GM12878 (cell line): ENCODE results near the gene MTIF2. TPM values are rescaled to one million over a fixed set of nuclear protein-coding genes. Genes with fewer than 3 reads are reported as not detected.
"Not testable (repeated sequence)": the region's sequence is repeated elsewhere in the genome, so short reads cannot be mapped to it uniquely, and the experiment has no call there.

Source experiments
- ATAC-seq: fragments of 200-7000 bp; cut with Tn5 transposase; 3 replicates; pipeline ENCODE4 v1.9.1; 2020; ENCODE audit warnings: mild to moderate bottlenecking, moderate library complexity
- BruUV-seq: library from RNA; stranded (reverse); fragments of 400-500 nt; replicated peaks from 2 replicates; lab custom pipeline; 2021; lab: Mats Ljungman, UMichigan
- CTCF ChIA-PET: fragments of 300-600 bp; sonication (Branson Sonifier 250); formaldehyde crosslinking; extraction: SDS; loops from one replicate; lab custom pipeline; 2021; ENCODE audit warnings: inconsistent platforms; lab: Yijun Ruan, JAX
- POLR2A ChIA-PET: fragments of 350-600 bp; formaldehyde crosslinking; extraction: SDS; loops from one replicate; lab custom pipeline; 2021; ENCODE audit warnings: inconsistent platforms; lab: Charles Lee
- RAD21 ChIA-PET: fragments of 300-600 bp; sonication (Branson Sonifier 250); formaldehyde crosslinking; loops from one replicate; lab custom pipeline; 2023; ENCODE audit warnings: antibody characterized with exemption; ENCODE audit not compliant: unreplicated experiment; lab: Charles Lee
- SMC1A ChIA-PET: fragments of 300-600 bp; sonication (Branson Sonifier 250); formaldehyde crosslinking; loops from one replicate; lab custom pipeline; 2023; ENCODE audit not compliant: unreplicated experiment, uncharacterized antibody; lab: Charles Lee
- DNase-seq: peaks from one replicate; pipeline ENCODE4 v3.0.0-alpha.2; 2011; ENCODE audit warnings: low read depth, low spot score
- FAIRE-seq: peaks from 3 replicates; lab custom pipeline; 2011; peaks lifted over from hg19 to GRCh38; lab: Jason Lieb, UNC
- H2AFZ ChIP-seq: 2 replicates; pipeline ENCODE4 v1.6.0; 2011; ENCODE audit warnings: low read depth, low read length, control low read depth; ENCODE audit not compliant: control insufficient read depth
- H3K27ac ChIP-seq: 2 replicates; pipeline ENCODE4 v1.5.1; 2011; ENCODE audit warnings: control low read depth; ENCODE audit not compliant: control insufficient read depth, insufficient read depth
- H3K27me3 ChIP-seq, 2 experiments: replicated peaks in 1 of 2; 2 replicates each; pipeline versions ENCODE4 v1.6.0 to v1.6.1; 2011; ENCODE audit warnings: low read length in 1 of 2; ENCODE audit not compliant: control insufficient read depth in 2 of 2, insufficient read depth in 2 of 2
- H3K36me3 ChIP-seq, 2 experiments: 2 replicates each; pipeline ENCODE4 v1.5.1; 2011; ENCODE audit warnings: low read length in 1 of 2; ENCODE audit not compliant: control insufficient read depth in 2 of 2, insufficient read depth in 2 of 2
- H3K4me1 ChIP-seq: 2 replicates; pipeline ENCODE4 v1.6.1; 2011; ENCODE audit warnings: mild to moderate bottlenecking, low read length, moderate library complexity, mixed read lengths; ENCODE audit not compliant: control insufficient read depth, insufficient read depth
- H3K4me2 ChIP-seq: 2 replicates; pipeline ENCODE4 v1.6.0; 2011; ENCODE audit warnings: control low read depth; ENCODE audit not compliant: control insufficient read depth, insufficient read depth
- H3K4me3 ChIP-seq: fragments of 200-600 bp; sonication (generic); 2 replicates; pipeline ENCODE4 v1.5.1; 2016
- H3K79me2 ChIP-seq: 2 replicates; pipeline ENCODE4 v1.6.0; 2011; ENCODE audit warnings: low read length; ENCODE audit not compliant: control insufficient read depth, insufficient read depth
- H3K9ac ChIP-seq: 2 replicates; pipeline ENCODE4 v1.8.0; 2011; ENCODE audit warnings: low read length, control low read depth, mixed read lengths; ENCODE audit not compliant: control insufficient read depth, insufficient read depth
- H3K9me3 ChIP-seq: replicated peaks from 3 replicates; pipeline ENCODE4 v1.5.1; 2011; ENCODE audit warnings: mild to moderate bottlenecking, low read length; ENCODE audit not compliant: control insufficient read depth, insufficient read depth
- H4K20me1 ChIP-seq: 2 replicates; pipeline ENCODE4 v1.6.0; 2011; ENCODE audit not compliant: control insufficient read depth, insufficient read depth
- WGBS: methylation state at CpG from one replicate; pipeline ENCODE4 v1.1.6; 2016; ENCODE audit warnings: low lambda C conversion rate; ENCODE audit not compliant: insufficient replicate concordance, insufficient coverage; ENCODE audit errors: missing lambda C conversion rate; 5-methylcytosine and 5-hydroxymethylcytosine counted together
- in situ Hi-C: fragments of 300-500 bp; cut with MboI; formaldehyde crosslinking; loops from 9 replicates; pipeline ENCODE4 v1.14.3; 2018; ENCODE audit warnings: mixed read lengths
- intact Hi-C: fragments of 100-400 bp; cut with micrococcal nuclease; formaldehyde crosslinking; loops from one replicate; pipeline ENCODE4 v1.14.2; 2022; ENCODE audit not compliant: unreplicated experiment
- polyA plus RNA-seq, 11 experiments: library from polyadenylated mRNA; depleted of rRNA in 4 of 11; unstranded in 6 of 11; stranded (reverse) in 5 of 11; fragments of >200 nt; fragmentation: Nextera tagmentation in 4 of 11; fragmentation: Illumina TruSeq in 1 of 11; extraction: Ambion mirVana in 4 of 11; extraction: Trizol in 1 of 11; gene quantifications; 1 replicate in 1 of 11; 2 replicates in 10 of 11; pipeline versions ENCODE4 v1.2.1 to v1.2.3, GENCODE V29; 2011 to 2016; ENCODE audit warnings: inconsistent platforms in 2 of 11, missing spikeins in 2 of 11, low read depth in 1 of 11
- total RNA-seq, 4 experiments: library from RNA; depleted of rRNA in 3 of 4; stranded (reverse); fragments of >200 nt in 3 of 4; fragmentation: Illumina TruSeq in 1 of 4; extraction: Trizol in 1 of 4; gene quantifications; 2 replicates each; pipeline versions ENCODE4 v1.2.1 to v1.2.3, GENCODE V29; 2013 to 2021

MTIF2 gene
- total and polyA plus RNA-seq, 10 of the 15 experiments (the other 5 are each of a cell fraction or from before 2014, with no cell fraction given), result 26.4 to 63.7 (median 40.0) TPM

GRCh38 chr2:55280851-55281546 lies 12.0 kb upstream of the MTIF2 start:
- Histone ChIP-seq H3K79me2 (peaks cover 16% of the 10 kb centered on the region), H3K4me2 (peak overlapping the region; percentile 76)
- SMC1A ChIA-PET, result interaction anchor here (0.8 to 2.1 kb wide), 3 partner anchors 11 to 21 kb away, joined by 3 to 9 read pairs (median 3); partner anchors contain the start of gene MTIF2
- FAIRE-seq, ATAC-seq, H4K20me1 ChIP-seq, H2AFZ ChIP-seq, DNase-seq, H3K4me1 ChIP-seq, H3K9ac ChIP-seq, H3K4me3 ChIP-seq, H3K27me3 ChIP-seq, H3K9me3 ChIP-seq, in situ Hi-C loops, H3K27ac ChIP-seq, H3K36me3 ChIP-seq: not testable (repeated sequence)
- 97% methylated on average over 5 of the region's 5 CpGs for WGBS
- POLR2A ChIA-PET, result interaction anchor here (0.9 to 1.2 kb wide), 2 partner anchors 9 to 11 kb away, joined by 3 read pairs; no protein-coding TSS in a partner anchor
- CTCF ChIA-PET, result interaction anchor here (1.0 to 1.3 kb wide), 2 partner anchors 11 to 13 kb away, joined by 3 read pairs; no protein-coding TSS in a partner anchor
- TSS peak; percentile 71 for BruUV-seq
- intact Hi-C loops, result loop anchor here (1.0 to 10.0 kb wide), 2 partner anchors 12 to 334 kb away; partner anchors contain the start of genes MTIF2 and PPP4R3B
- RAD21 ChIA-PET, result interaction anchor here (0.7 to 1.2 kb wide), 3 partner anchors 11 to 110 kb away, joined by 3 to 4 read pairs (median 3); no protein-coding TSS in a partner anchor

DNA sequence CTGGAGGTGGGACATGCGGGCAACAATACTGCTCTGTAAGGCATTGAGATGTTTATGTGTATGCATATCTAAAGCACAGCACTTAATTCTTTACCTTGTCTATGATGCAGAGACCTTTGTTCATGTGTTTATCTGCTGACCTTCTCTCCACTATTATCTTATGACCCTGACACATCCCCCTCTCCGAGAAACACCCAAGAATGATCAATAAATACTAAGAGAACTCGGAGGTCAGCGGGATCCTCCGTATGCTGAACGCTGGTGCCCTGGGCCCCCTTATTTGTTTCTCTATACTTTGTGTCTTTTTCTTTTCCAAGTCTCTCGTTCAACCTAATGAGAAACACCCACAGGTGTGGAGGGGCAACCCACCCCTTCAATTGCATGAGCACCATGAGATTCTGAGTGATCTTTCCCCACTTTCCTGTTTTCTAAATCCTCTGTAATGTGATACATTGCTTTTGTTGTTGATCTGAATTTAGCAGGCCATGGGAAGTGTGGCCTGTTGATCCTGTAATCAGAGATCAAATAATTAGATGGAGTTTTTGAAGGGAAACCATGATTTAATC lies 10.9 kb upstream of the MTIF2 start:
- in situ Hi-C loops, CTCF ChIA-PET, H3K4me2 ChIP-seq, H3K4me3 ChIP-seq, H3K4me1 ChIP-seq, H3K27ac ChIP-seq, DNase-seq, H3K36me3 ChIP-seq, H3K9ac ChIP-seq, BruUV-seq, H4K20me1 ChIP-seq, H3K9me3 ChIP-seq, ATAC-seq, H3K27me3 ChIP-seq, FAIRE-seq, H2AFZ ChIP-seq: not testable (repeated sequence)
- POLR2A ChIA-PET, result interaction anchor here (0.6 kb wide), 1 partner anchor 463 kb away, joined by 3 read pairs; no protein-coding TSS in a partner anchor
- intact Hi-C loops, result loop anchor here (10.0 kb wide), 1 partner anchor 335 kb away; the partner anchor contains the start of gene PPP4R3B
- RAD21 ChIA-PET, result interaction anchor here (1.2 kb wide), 1 partner anchor 57 kb away, joined by 3 read pairs; no protein-coding TSS in a partner anchor
- H3K79me2 ChIP-seq, result peaks cover 16% of the 10 kb centered on the region
- SMC1A ChIA-PET, result interaction anchor here (2.1 kb wide), 1 partner anchor 10 kb away, joined by 9 read pairs; the partner anchor contains the start of gene MTIF2
- WGBS, result 87% methylated on average over 7 of the region's 7 CpGs

- SMC1A ChIA-PET, H3K36me3 ChIP-seq, H4K20me1 ChIP-seq, DNase-seq, BruUV-seq, POLR2A ChIA-PET, H3K27ac ChIP-seq, H3K4me1 ChIP-seq, H3K9ac ChIP-seq, H2AFZ ChIP-seq, ATAC-seq, intact Hi-C loops, H3K27me3 ChIP-seq, RAD21 ChIA-PET, H3K9me3 ChIP-seq, in situ Hi-C loops, H3K4me2 ChIP-seq, H3K4me3 ChIP-seq, CTCF ChIA-PET, FAIRE-seq: not testable (repeated sequence)
- 78% methylated on average over 10 of the region's 10 CpGs for WGBS
- peaks cover 16% of the 10 kb centered on the region for H3K79me2 ChIP-seq
Observed at GRCh38 chr2:55279214-55279835, 10.3 kb upstream of the MTIF2 start.
